ENCODE measurements around the gene CRYL1. TPM values are rescaled to one million over a fixed set of nuclear protein-coding genes. Genes with fewer than 3 reads are reported as not detected.

CRYL1 gene
- total RNA-seq, 1 experiment from 2014 or later, result 13.4 TPM

- no peak for TF ChIP-seq CTCF (IDR thresholded peaks at IDR 0.05)
- no peak for TF ChIP-seq SIN3A (IDR thresholded peaks at IDR 0.05; ENCODE audit: borderline replicate concordance, insufficient read depth, low read depth, low read length)
- TF ChIP-seq REST (IDR thresholded peaks at IDR 0.05; ENCODE audit: insufficient read depth in 1 of 2, low read depth in 2 of 2, low read length in 1 of 2), result no peak
- no peak for TF ChIP-seq TCF7L2 (IDR thresholded peaks at IDR 0.05; ENCODE audit: low read depth, low read length)
- TF ChIP-seq POLR2AphosphoS5 (IDR thresholded peaks at IDR 0.05; ENCODE audit: low read depth, low read length), result no peak
These were observed 24.1 kb downstream of the CRYL1 start for GRCh38 chr13:20501592-20501991.

GRCh38 chr13:20501120-20501519 is 24.5 kb downstream of the CRYL1 start:
- Histone ChIP-seq H3K27ac (ENCODE audit: low read length) (no peak overlapping the region), H3K36me3 (ENCODE audit: control insufficient read depth, insufficient read depth, low read length) (no peaks in the 10 kb centered on the region), H3K9me3 (ENCODE audit: control insufficient read depth, insufficient read depth, low read depth, low read length) (peaks cover 5% of the 10 kb centered on the region; the same call in 1 of the 2 replicates), H3K4me1 (ENCODE audit: control insufficient read depth, insufficient read depth, low read length) (no peaks in the 10 kb centered on the region), H3K4me3 (ENCODE audit: low read depth in 2 of 2, low read length in 2 of 2) (no peak overlapping the region), H3K27me3 (ENCODE audit: control insufficient read depth, insufficient read depth, low read length) (no peaks in the 10 kb centered on the region)
- in situ Hi-C loops (cut with HindIII; ENCODE audit: low pct_unique_long_range_greater_than_20kb, low sequenced_read_pairs), result no loop called here
- intact Hi-C loops (cut with micrococcal nuclease; ENCODE audit: unreplicated experiment), result no loop called here
- no TSS peak for BruUV-seq (replicated peaks)
- no peak for TF ChIP-seq SIN3A (IDR thresholded peaks at IDR 0.05; ENCODE audit: borderline replicate concordance, insufficient read depth, low read depth, low read length)
- TF ChIP-seq TCF7L2 (IDR thresholded peaks at IDR 0.05; ENCODE audit: low read depth, low read length), result no peak
- no peak for TF ChIP-seq REST (IDR thresholded peaks at IDR 0.05; ENCODE audit: insufficient read depth in 1 of 2, low read depth in 2 of 2, low read length in 1 of 2)
- no peak for TF ChIP-seq POLR2AphosphoS5 (IDR thresholded peaks at IDR 0.05; ENCODE audit: low read depth, low read length)
- no peak for TF ChIP-seq CTCF (IDR thresholded peaks at IDR 0.05)
- POLR2A ChIA-PET, result no interaction called here
- no peak for DNase-seq (ENCODE audit: low read depth, low spot score)
- ATAC-seq, result no peak
- CTCF ChIA-PET, result no interaction called here

More at GRCh38 chr13:20501592-20501991, 24.1 kb downstream of the CRYL1 start:
- DNase-seq (ENCODE audit: low read depth, low spot score) (no peak), ATAC-seq (no peak)
- Histone ChIP-seq H3K27me3 (ENCODE audit: control insufficient read depth, insufficient read depth, low read length) (no peaks in the 10 kb centered on the region), H3K4me1 (ENCODE audit: control insufficient read depth, insufficient read depth, low read length) (no peaks in the 10 kb centered on the region), H3K36me3 (ENCODE audit: control insufficient read depth, insufficient read depth, low read length) (no peaks in the 10 kb centered on the region), H3K4me3 (ENCODE audit: low read depth in 2 of 2, low read length in 2 of 2) (no peak overlapping the region), H3K27ac (ENCODE audit: low read length) (no peak overlapping the region), H3K9me3 (ENCODE audit: control insufficient read depth, insufficient read depth, low read depth, low read length) (peaks cover 5% of the 10 kb centered on the region; the same call in 1 of the 2 replicates)
- ChIA-PET CTCF (no interaction called here), POLR2A (no interaction called here)
- no TSS peak for BruUV-seq (replicated peaks)
- intact Hi-C loops (cut with micrococcal nuclease; ENCODE audit: unreplicated experiment) (no loop called here), in situ Hi-C loops (cut with HindIII; ENCODE audit: low pct_unique_long_range_greater_than_20kb, low sequenced_read_pairs) (no loop called here)

Data from Panc1 (cell line).